GM12891 (cell line): ENCODE data around the gene SLC24A3.

Experiments used
- PAX5 ChIP-seq: IDR thresholded peaks from 2 replicates; pipeline ENCODE4 v1.6.1; 2011; ENCODE audit warnings: low read length, moderate library complexity, mild to moderate bottlenecking; ENCODE audit not compliant: insufficient read depth, severe bottlenecking
- POLR2A ChIP-seq: IDR thresholded peaks from 2 replicates; pipeline ENCODE4 v1.6.1; 2011; ENCODE audit warnings: low read depth, low read length, control low read depth
- POLR2AphosphoS5 ChIP-seq: IDR thresholded peaks from 2 replicates; pipeline ENCODE4 v1.6.1; 2011; ENCODE audit warnings: low read depth, low read length, control low read depth
- POU2F2 ChIP-seq: IDR thresholded peaks from 2 replicates; pipeline ENCODE4 v1.6.1; 2011; ENCODE audit warnings: low read depth, mild to moderate bottlenecking, control low read depth, low read length, moderate library complexity
- SPI1 ChIP-seq: IDR thresholded peaks from 2 replicates; pipeline ENCODE4 v1.6.1; 2011; ENCODE audit warnings: low read depth, low read length, control low read depth
- TAF1 ChIP-seq: IDR thresholded peaks from 2 replicates; pipeline ENCODE4 v1.6.1; 2011; ENCODE audit warnings: low read depth, low read length, control low read depth

DNA sequence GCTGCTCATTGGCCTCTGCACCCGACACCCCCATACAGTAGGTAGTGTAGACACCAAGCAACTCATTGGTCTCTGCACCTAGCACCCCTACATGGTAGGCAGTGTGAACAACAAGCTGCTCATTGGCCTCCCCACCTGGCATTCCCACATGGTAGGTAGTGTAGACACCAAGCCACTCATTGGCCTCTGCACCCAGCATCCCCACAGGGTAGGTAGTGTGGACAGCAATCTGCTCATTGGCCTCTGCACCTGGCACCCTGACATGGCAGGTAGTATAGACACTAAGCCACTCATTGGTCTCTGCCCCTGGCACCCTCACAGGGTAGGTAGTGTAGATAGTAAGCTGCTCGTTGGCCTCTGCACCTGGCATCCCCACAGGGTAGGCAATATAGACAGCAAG lies 226.0 kb downstream of the SLC24A3 start:
- TF ChIP-seq POLR2A (no peak), POU2F2 (no peak), TAF1 (no peak), POLR2AphosphoS5 (no peak), PAX5 (no peak), SPI1 (no peak)
